Measurements from ENCODE around the gene CNOT11.

- TF ChIP-seq CTCF (IDR thresholded peaks at IDR 0.05) = no peak
- TF ChIP-seq POLR2A (IDR thresholded peaks at IDR 0.05) = no peak
Observed at GRCh38 chr2:101230541-101231001, 22.1 kb upstream of the CNOT11 start.
